ENCODE data around the gene IRGC. TPM values are rescaled to one million over a fixed set of nuclear protein-coding genes. Genes with fewer than 3 reads are reported as not detected.
"Not testable (repeated sequence)": the region's sequence is repeated elsewhere in the genome, so short reads cannot be mapped to it uniquely, and the experiment has no call there.

IRGC gene
- total and polyA plus RNA-seq, 2 donors (not counting 3 experiments of a cell fraction or from before 2014, with no cell fraction given), result not detected

DNA sequence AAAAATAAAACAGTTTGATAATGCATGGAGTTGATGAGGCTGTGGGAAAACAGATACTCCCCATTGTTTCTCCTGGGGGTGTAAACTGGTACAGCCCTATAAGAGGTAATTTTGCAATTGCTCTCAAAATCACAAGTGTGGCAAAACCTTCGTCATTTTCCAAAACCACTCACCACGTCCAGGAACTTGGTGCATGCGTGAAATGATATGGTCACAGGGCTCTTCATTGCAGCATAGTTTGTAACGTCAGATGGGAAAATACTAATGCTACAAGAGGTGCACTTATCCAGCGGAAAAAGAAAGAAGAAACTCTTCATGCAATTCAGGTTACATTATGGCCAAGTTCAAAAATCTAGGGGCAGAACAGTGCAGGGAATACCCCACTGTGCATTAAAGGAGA, 34.1 kb upstream of the IRGC start:
- H3K9me1 ChIP-seq (replicated peaks; ENCODE audit: control insufficient read depth, extremely low read depth, insufficient read depth, low read length), result no peaks in the 10 kb centered on the region
- H3K36me3 ChIP-seq (ENCODE audit: control insufficient read depth in 2 of 2, extremely low read depth in 1 of 2, insufficient read depth in 2 of 2, low read length in 2 of 2), result no peaks in the 10 kb centered on the region
- FAIRE-seq (no peak), DNase-seq (ENCODE audit: low read depth, low spot score) (no peak)
- dilution Hi-C loops (cut with MboI; ENCODE audit: extremely low pct_ligation_motif_present, low sequenced_read_pairs), result no loop called here
- CTCF ChIA-PET, result no interaction called here
- H3K27ac ChIP-seq (ENCODE audit: insufficient read depth, low read depth, low read length), result no peak overlapping the region
- no peak overlapping the region for H3K9ac ChIP-seq (replicated peaks; ENCODE audit: extremely low read depth, insufficient read depth, low read length)
- no peaks in the 10 kb centered on the region for H3K9me3 ChIP-seq (replicated peaks; ENCODE audit: control insufficient read depth, insufficient read depth, low read length)
- H3K4me3 ChIP-seq (replicated peaks in 1 of 3; ENCODE audit: insufficient read depth in 1 of 3, low read depth in 1 of 3, low read length in 3 of 3), result no peak overlapping the region
- no peaks in the 10 kb centered on the region for H3K79me2 ChIP-seq (ENCODE audit: control insufficient read depth, insufficient read depth, low read length)
- no peaks in the 10 kb centered on the region for H4K20me1 ChIP-seq (replicated peaks; ENCODE audit: control insufficient read depth, extremely low read depth, insufficient read depth, low read length)
- H2AFZ ChIP-seq (ENCODE audit: low read depth, low read length), result no peak overlapping the region
- H3K4me1 ChIP-seq (ENCODE audit: control insufficient read depth, extremely low read depth, insufficient read depth, low read length), result no peaks in the 10 kb centered on the region
- intact Hi-C loops (cut with micrococcal nuclease), result no loop called here
- peaks cover 0 to 2% of the 10 kb centered on the region in 2 experiments for H3K27me3 ChIP-seq (ENCODE audit: control insufficient read depth in 2 of 2, insufficient read depth in 2 of 2, low read length in 2 of 2)
- H3K4me2 ChIP-seq (ENCODE audit: insufficient read depth, low read length), result no peak overlapping the region
- no TSS peak for BruUV-seq (replicated peaks)
- POLR2A ChIA-PET, result no interaction called here
- TF ChIP-seq FOS (IDR thresholded peaks at IDR 0.05; ENCODE audit: borderline replicate concordance, insufficient read depth, low read length) (no peak), POLR2AphosphoS5 (IDR thresholded peaks at IDR 0.05; ENCODE audit: insufficient read depth, low read depth, low read length) (no peak), JUN (IDR thresholded peaks at IDR 0.05; ENCODE audit: borderline replicate concordance, insufficient read depth, insufficient read length, low read depth) (no peak), MYC (IDR thresholded peaks at IDR 0.05; ENCODE audit: low read depth, low read length) (no peak), EZH2 (IDR thresholded peaks at IDR 0.05; ENCODE audit: borderline replicate concordance, low read depth, low read length, severe bottlenecking) (no peak), POLR2A (IDR thresholded peaks at IDR 0.05; ENCODE audit: low read depth, low read length) (no peak), GATA2 (IDR thresholded peaks at IDR 0.05; ENCODE audit: insufficient read depth, insufficient read length, low read depth, low read length) (no peak)
- TF ChIP-seq, protein P1, sequence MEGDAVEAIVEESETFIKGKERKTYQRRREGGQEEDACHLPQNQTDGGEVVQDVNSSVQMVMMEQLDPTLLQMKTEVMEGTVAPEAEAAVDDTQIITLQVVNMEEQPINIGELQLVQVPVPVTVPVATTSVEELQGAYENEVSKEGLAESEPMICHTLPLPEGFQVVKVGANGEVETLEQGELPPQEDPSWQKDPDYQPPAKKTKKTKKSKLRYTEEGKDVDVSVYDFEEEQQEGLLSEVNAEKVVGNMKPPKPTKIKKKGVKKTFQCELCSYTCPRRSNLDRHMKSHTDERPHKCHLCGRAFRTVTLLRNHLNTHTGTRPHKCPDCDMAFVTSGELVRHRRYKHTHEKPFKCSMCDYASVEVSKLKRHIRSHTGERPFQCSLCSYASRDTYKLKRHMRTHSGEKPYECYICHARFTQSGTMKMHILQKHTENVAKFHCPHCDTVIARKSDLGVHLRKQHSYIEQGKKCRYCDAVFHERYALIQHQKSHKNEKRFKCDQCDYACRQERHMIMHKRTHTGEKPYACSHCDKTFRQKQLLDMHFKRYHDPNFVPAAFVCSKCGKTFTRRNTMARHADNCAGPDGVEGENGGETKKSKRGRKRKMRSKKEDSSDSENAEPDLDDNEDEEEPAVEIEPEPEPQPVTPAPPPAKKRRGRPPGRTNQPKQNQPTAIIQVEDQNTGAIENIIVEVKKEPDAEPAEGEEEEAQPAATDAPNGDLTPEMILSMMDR (IDR thresholded peaks at IDR 0.05; ENCODE audit: extremely low read depth in 1 of 2, insufficient read depth in 1 of 2, low read depth in 1 of 2, low read length in 2 of 2), result no peak
- TF ChIP-seq, protein P2, sequence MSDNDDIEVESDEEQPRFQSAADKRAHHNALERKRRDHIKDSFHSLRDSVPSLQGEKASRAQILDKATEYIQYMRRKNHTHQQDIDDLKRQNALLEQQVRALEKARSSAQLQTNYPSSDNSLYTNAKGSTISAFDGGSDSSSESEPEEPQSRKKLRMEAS (IDR thresholded peaks at IDR 0.05; ENCODE audit: insufficient read depth, insufficient read length), result no peak

DNA sequence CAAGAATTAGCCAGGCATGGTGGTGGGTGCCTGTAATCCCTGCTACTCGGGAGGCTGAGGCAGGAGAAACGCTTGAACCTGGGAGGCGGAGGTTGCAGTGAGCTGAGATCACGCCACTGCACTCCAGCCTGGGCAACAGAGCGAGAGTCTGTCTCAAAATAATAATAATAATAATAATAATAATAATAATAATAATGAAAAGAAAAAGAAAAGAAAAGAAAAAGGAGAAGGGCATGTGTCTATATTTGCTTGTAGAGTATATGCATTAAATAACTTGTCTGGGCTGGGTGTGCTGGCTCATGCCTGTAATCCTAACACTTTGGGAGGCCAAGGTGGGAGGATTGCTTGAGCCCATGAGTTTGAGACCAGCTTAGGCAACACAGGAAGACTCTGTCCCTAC, 33.6 kb upstream of the IRGC start:
- BruUV-seq (replicated peaks); H4K20me1 ChIP-seq (replicated peaks; ENCODE audit: control insufficient read depth, extremely low read depth, insufficient read depth, low read length); H3K9me3 ChIP-seq (replicated peaks; ENCODE audit: control insufficient read depth, insufficient read depth, low read length); POLR2A ChIA-PET; FAIRE-seq; CTCF ChIA-PET; H3K9me1 ChIP-seq (replicated peaks; ENCODE audit: control insufficient read depth, extremely low read depth, insufficient read depth, low read length); H3K4me2 ChIP-seq (ENCODE audit: insufficient read depth, low read length); intact Hi-C loops (cut with micrococcal nuclease); dilution Hi-C loops (cut with MboI; ENCODE audit: extremely low pct_ligation_motif_present, low sequenced_read_pairs); H3K9ac ChIP-seq (replicated peaks; ENCODE audit: extremely low read depth, insufficient read depth, low read length); H3K79me2 ChIP-seq (ENCODE audit: control insufficient read depth, insufficient read depth, low read length); H3K4me1 ChIP-seq (ENCODE audit: control insufficient read depth, extremely low read depth, insufficient read depth, low read length); H3K4me3 ChIP-seq (replicated peaks in 1 of 3; ENCODE audit: insufficient read depth in 1 of 3, low read depth in 1 of 3, low read length in 3 of 3); H2AFZ ChIP-seq (ENCODE audit: low read depth, low read length); H3K27me3 ChIP-seq (ENCODE audit: control insufficient read depth in 2 of 2, insufficient read depth in 2 of 2, low read length in 2 of 2); H3K36me3 ChIP-seq (ENCODE audit: control insufficient read depth in 2 of 2, extremely low read depth in 1 of 2, insufficient read depth in 2 of 2, low read length in 2 of 2); DNase-seq (ENCODE audit: low read depth, low spot score); H3K27ac ChIP-seq (ENCODE audit: insufficient read depth, low read depth, low read length): not testable (repeated sequence)

All from endothelial cell of umbilical vein (primary cell).